Measurements from ENCODE around the gene TELO2.

The TELO2 gene

DNA sequence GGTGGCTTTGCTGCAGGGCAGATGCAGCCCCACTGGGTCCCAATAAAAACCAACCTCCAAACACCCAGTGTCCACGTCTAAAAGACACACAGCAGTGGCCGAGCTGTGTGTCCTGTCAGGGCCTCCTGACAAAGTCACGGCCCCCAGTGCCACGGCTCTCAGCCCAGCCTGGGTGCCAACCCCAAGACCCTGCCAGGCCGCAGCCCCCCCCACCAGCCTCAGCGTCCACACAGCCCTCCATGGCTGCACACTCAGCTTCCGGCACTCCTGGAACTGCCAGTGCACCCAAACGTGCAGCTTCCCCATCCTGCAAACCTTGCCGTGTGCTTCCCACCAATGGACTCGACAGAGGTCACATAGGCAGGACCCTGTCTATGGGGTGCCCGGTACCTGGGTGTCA, 45.2 kb upstream of the TELO2 start:
- H3K4me3 ChIP-seq: no peak overlapping the region

DNA sequence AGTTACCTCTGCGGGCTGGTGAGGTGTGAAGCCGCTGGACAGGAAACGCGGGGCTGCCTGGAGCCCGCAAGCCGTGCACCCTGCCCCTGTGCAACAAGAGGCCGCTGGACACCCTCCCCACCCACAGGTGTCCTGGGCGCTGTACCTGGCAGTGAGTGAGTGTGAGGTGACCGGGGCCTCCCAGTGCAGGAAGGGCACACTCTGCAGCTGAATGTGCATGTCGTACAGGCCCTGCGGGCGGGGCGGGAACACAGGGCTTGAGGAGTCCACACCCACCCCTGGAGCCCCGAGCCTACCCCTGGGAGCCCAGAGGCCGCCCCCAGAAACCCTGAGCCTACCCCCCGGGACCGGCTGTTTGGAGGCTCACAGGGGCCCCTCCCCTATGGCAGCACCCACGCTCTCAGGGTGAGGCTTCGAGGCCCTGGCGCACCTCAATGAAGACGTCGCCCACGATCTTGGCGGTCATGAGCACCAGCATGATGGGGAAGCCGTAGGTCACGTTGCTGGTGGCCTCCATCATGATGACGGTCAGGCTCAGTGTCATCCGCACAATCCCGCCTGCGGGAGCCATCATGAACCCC, 44.5 kb upstream of the TELO2 start:
- H3K27ac ChIP-seq: no peak overlapping the region
- no peak for TF ChIP-seq Cebpa-rat (IDR thresholded peaks at IDR 0.05)
- H3K27me3 ChIP-seq: no peaks in the 10 kb centered on the region
- H3K9me3 ChIP-seq (replicated peaks in 1 of 11): no peaks in the 10 kb centered on the region
- H4K20me1 ChIP-seq: peaks cover 0 to 75% (median 0%) of the 10 kb centered on the region in 11 experiments; a peak in 7 of 22 replicates
- H3K4me1 ChIP-seq: peaks cover 30 to 60% (median 44%) of the 10 kb centered on the region in 10 experiments
- peaks cover 72 to 83% (median 75%) of the 10 kb centered on the region in 11 experiments for H3K36me3 ChIP-seq
- no peak overlapping the region for H3K4me3 ChIP-seq
- no peak overlapping the region for H3K4me2 ChIP-seq
- H3K9ac ChIP-seq: no peak overlapping the region

More for the DNA sequence above, 45.2 kb upstream of the TELO2 start:
- Histone ChIP-seq H3K27ac (0 out of 22 replicates have a peak overlapping the region, but pooled peaks of 1 of the 11 experiments have one; percentile 10), H3K36me3 (peaks cover 65 to 76% (median 68%) of the 10 kb centered on the region in 11 experiments), H3K4me2 (no peak overlapping the region), H3K9me3 (replicated peaks in 1 of 11) (no peaks in the 10 kb centered on the region), H3K4me1 (peaks cover 30 to 61% (median 46%) of the 10 kb centered on the region in 10 experiments), H4K20me1 (peaks cover 0 to 70% (median 0%) of the 10 kb centered on the region in 11 experiments; a peak in 7 of 22 replicates), H3K27me3 (no peaks in the 10 kb centered on the region), H3K9ac (no peak overlapping the region; a peak in 1 of 22 replicates)
- TF ChIP-seq Cebpa-rat (IDR thresholded peaks at IDR 0.05): no peak

DNA sequence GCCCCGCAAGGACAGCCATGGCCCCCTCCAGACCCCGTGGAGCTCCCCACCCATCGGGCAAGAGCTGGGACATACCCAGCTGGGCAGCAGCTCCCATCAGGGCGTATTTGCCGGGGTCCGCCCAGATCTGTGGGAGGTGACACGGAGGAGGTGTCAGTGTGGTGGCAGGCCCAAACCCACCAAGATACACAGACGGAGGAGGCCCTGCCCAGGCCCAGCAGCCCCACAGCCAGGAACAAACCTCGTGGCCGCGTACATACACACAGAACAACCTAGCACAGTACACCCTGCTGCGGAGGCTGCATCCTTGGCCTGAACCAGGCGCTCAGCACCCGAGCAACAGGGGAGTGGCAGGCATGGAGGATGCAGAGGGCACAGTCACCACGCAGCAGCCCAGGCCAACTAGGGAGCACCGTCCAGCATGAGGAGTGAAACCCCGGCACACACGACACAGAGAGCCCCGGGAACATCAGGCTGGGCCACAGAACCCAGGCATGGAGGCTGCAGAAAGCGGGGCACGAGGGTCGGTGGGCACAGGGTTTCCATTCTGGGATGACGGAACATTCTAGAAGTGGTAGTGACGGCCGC, 43.9 kb upstream of the TELO2 start:
- H4K20me1 ChIP-seq: peaks cover 0 to 82% (median 0%) of the 10 kb centered on the region in 11 experiments; a peak in 7 of 22 replicates
- no peak overlapping the region for H3K4me2 ChIP-seq
- H3K9ac ChIP-seq: 0 out of 22 replicates have a peak overlapping the region, but pooled peaks of 1 of the 11 experiments have one; percentile 23
- H3K27ac ChIP-seq: peak overlapping the region in 1 of 11 experiments; percentile 42; a peak in 2 of 22 replicates
- TF ChIP-seq Cebpa-rat (IDR thresholded peaks at IDR 0.05): no peak
- peaks cover 78 to 89% (median 82%) of the 10 kb centered on the region in 11 experiments for H3K36me3 ChIP-seq
- peaks cover 28 to 60% (median 44%) of the 10 kb centered on the region in 10 experiments for H3K4me1 ChIP-seq
- no peaks in the 10 kb centered on the region for H3K27me3 ChIP-seq
- no peak overlapping the region for H3K4me3 ChIP-seq
- H3K9me3 ChIP-seq (replicated peaks in 1 of 11): no peaks in the 10 kb centered on the region

DNA sequence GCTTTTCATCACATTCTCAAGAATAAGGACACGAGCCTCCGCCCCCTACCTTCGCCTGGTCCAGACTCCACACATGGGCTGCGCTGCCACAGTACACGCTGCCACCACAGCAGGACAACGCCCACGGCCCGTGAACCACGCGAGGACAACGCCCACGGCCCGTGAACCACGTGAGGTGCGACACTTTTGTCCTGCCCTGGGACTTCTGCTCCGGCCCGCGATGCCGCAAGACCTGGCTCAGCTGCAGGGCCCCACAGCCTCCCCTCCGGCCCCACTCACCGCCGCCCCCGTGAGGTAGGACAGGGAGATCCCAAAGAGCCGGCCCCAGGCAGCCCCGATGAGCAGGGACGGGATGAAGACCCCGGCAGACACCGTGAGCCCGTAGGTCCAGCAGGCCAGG, 42.9 kb upstream of the TELO2 start:
- no peaks in the 10 kb centered on the region for H3K27me3 ChIP-seq
- no peak for TF ChIP-seq Cebpa-rat (IDR thresholded peaks at IDR 0.05)
- peaks cover 88 to 99% (median 91%) of the 10 kb centered on the region in 11 experiments for H3K36me3 ChIP-seq
- H3K4me3 ChIP-seq: no peak overlapping the region
- no peak overlapping the region for H3K4me2 ChIP-seq
- peaks cover 0 to 91% (median 0%) of the 10 kb centered on the region in 11 experiments; a peak in 7 of 22 replicates for H4K20me1 ChIP-seq
- peak overlapping the region in 3 of 11 experiments; percentile 4 to 28 (median 10); a peak in 2 of 22 replicates for H3K9ac ChIP-seq
- peaks cover 19 to 60% (median 44%) of the 10 kb centered on the region in 10 experiments for H3K4me1 ChIP-seq
- peak overlapping the region in 4 of 11 experiments; percentile 19 to 42 (median 26); a peak in 6 of 22 replicates for H3K27ac ChIP-seq
- H3K9me3 ChIP-seq (replicated peaks in 1 of 11): no peaks in the 10 kb centered on the region

DNA sequence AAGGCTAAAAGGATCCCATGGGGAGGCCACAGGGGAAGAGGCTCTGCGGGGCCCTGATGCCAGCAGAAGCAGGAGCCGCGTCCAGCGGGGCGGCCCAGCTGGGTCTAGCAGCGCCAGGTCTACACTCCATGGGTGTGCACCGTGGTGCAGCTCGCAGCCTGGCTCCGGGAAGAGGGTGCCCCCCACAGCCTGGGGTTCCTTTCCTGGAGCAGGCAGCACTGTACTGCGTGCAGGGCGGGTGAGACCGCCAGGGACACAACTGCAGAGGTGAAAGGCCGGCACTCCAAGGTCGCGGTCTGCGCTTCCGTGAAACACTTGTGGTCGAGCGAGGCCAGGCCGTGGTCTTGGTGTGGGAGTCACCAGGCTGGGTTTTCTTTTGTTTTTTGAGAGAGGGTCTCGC, 42.3 kb upstream of the TELO2 start:
- H3K9ac ChIP-seq: peak overlapping the region in 5 of 11 experiments; percentile 0 to 38 (median 10); a peak in 5 of 22 replicates
- peak overlapping the region in 5 of 11 experiments; percentile 14 to 42 (median 19); a peak in 4 of 22 replicates for H3K27ac ChIP-seq
- H4K20me1 ChIP-seq: peaks cover 0 to 91% (median 0%) of the 10 kb centered on the region in 11 experiments; a peak in 8 of 22 replicates
- H3K36me3 ChIP-seq: peaks cover 94 to 99% (median 97%) of the 10 kb centered on the region in 11 experiments
- H3K27me3 ChIP-seq: no peaks in the 10 kb centered on the region
- peaks cover 12 to 60% (median 44%) of the 10 kb centered on the region in 10 experiments for H3K4me1 ChIP-seq
- no peak overlapping the region for H3K4me2 ChIP-seq
- no peak overlapping the region for H3K4me3 ChIP-seq
- no peak for TF ChIP-seq Cebpa-rat (IDR thresholded peaks at IDR 0.05)
- no peaks in the 10 kb centered on the region for H3K9me3 ChIP-seq (replicated peaks in 1 of 11)

- no peak overlapping the region for H3K4me2 ChIP-seq
- peaks cover 95 to 100% (median 98%) of the 10 kb centered on the region in 11 experiments for H3K36me3 ChIP-seq
- H3K4me3 ChIP-seq: no peak overlapping the region
- H3K9me3 ChIP-seq (replicated peaks in 1 of 11): no peaks in the 10 kb centered on the region
- no peak for TF ChIP-seq Cebpa-rat (IDR thresholded peaks at IDR 0.05)
- H3K9ac ChIP-seq: peak overlapping the region in 4 of 11 experiments; percentile 0 to 52 (median 19); a peak in 5 of 22 replicates
- H3K4me1 ChIP-seq: peaks cover 2 to 55% (median 42%) of the 10 kb centered on the region in 10 experiments
- peaks cover 0 to 91% (median 0%) of the 10 kb centered on the region in 11 experiments; a peak in 9 of 22 replicates for H4K20me1 ChIP-seq
- H3K27ac ChIP-seq: peak overlapping the region in 3 of 11 experiments; percentile 19 to 42 (median 23); a peak in 4 of 22 replicates
- H3K27me3 ChIP-seq: no peaks in the 10 kb centered on the region
These were observed 41.3 kb upstream of the TELO2 start for GRCh38 chr16:1451702-1452392.

GRCh38 chr16:1452530-1452929, 40.6 kb upstream of the TELO2 start:
- no peak overlapping the region; a peak in 1 of 22 replicates for H3K9ac ChIP-seq
- H3K4me2 ChIP-seq: no peak overlapping the region
- peaks cover 94 to 100% (median 98%) of the 10 kb centered on the region in 11 experiments for H3K36me3 ChIP-seq

GRCh38 chr16:1453316-1453715, 39.8 kb upstream of the TELO2 start:
- H3K4me2 ChIP-seq: peak overlapping the region in 7 of 11 experiments; percentile 45 to 87 (median 77); a peak in 9 of 22 replicates
- peaks cover 0 to 92% (median 10%) of the 10 kb centered on the region in 11 experiments; a peak in 14 of 22 replicates for H4K20me1 ChIP-seq
- peak overlapping the region in 8 of 11 experiments; percentile 15 to 70 (median 60); a peak in 10 of 22 replicates for H3K9ac ChIP-seq
- peak overlapping the region in 8 of 11 experiments; percentile 63 to 91 (median 74); a peak in 15 of 22 replicates for H3K27ac ChIP-seq
- H3K4me3 ChIP-seq: no peak overlapping the region
- H3K9me3 ChIP-seq (replicated peaks in 1 of 11): no peaks in the 10 kb centered on the region
- peaks cover 88 to 100% (median 96%) of the 10 kb centered on the region in 11 experiments for H3K36me3 ChIP-seq
- no peaks in the 10 kb centered on the region for H3K27me3 ChIP-seq
- peaks cover under 1 to 54% (median 46%) of the 10 kb centered on the region in 10 experiments; a peak in 18 of 20 replicates for H3K4me1 ChIP-seq
- no peak for TF ChIP-seq Cebpa-rat (IDR thresholded peaks at IDR 0.05)

More at GRCh38 chr16:1452530-1452929, 40.6 kb upstream of the TELO2 start:
- Histone ChIP-seq H3K9me3 (replicated peaks in 1 of 11) (no peaks in the 10 kb centered on the region), H3K4me1 (peaks cover 0 to 54% (median 42%) of the 10 kb centered on the region in 10 experiments; a peak in 18 of 20 replicates), H3K27ac (peak overlapping the region in 1 of 11 experiments; percentile 42; a peak in 2 of 22 replicates), H3K4me3 (no peak overlapping the region), H4K20me1 (peaks cover 0 to 92% (median 2%) of the 10 kb centered on the region in 11 experiments; a peak in 12 of 22 replicates), H3K27me3 (no peaks in the 10 kb centered on the region)
- TF ChIP-seq Cebpa-rat (IDR thresholded peaks at IDR 0.05): no peak
